ENCODE data around the gene AHR.

DNA sequence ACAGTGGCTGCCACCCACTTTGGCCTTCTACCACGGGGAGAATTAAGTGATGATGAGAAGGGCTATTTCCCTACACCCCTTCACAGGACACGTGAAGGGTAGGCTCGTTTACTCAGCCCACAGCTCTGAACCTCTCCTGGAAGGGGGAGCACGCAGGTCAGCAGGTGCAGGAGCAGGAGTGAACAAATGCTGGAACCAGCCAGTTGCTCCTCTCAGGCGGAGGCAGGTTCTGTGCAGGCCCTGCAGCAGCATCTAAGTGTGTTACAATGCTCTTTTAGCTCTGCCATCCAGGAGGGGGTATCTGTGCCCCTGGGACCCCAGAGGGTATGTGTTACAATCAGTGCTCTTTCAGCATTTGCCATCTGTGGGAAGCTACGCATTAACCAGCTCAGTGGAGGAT lies 61.2 kb downstream of the AHR start:
- TF ChIP-seq POLR2A (IDR thresholded peaks at IDR 0.05; ENCODE audit: low read depth, low read length) (no peak), POLR2AphosphoS5 (IDR thresholded peaks at IDR 0.05; ENCODE audit: low read depth, low read length) (no peak), SPI1 (IDR thresholded peaks at IDR 0.05; ENCODE audit: low read depth, low read length) (no peak), TAF1 (IDR thresholded peaks at IDR 0.05; ENCODE audit: low read depth, low read length) (no peak), POU2F2 (IDR thresholded peaks at IDR 0.05; ENCODE audit: low read depth, low read length) (no peak)
